Chondrocyte (in vitro differentiated cells): ENCODE results near the gene PERM1. TPM values are rescaled to one million over a fixed set of nuclear protein-coding genes. Genes with fewer than 3 reads are reported as not detected.

Experiments
- DNase-seq: peaks from one replicate; pipeline ENCODE4 v3.0.0; 2021; ENCODE audit warnings: mixed read lengths, low spot score
- H3K27ac Mint-ChIP-seq: one replicate; pipeline ENCODE4 v1.8.0; 2021; ENCODE audit warnings: mild to moderate bottlenecking, moderate library complexity, mixed read lengths; ENCODE audit not compliant: unreplicated experiment
- H3K27me3 Mint-ChIP-seq: 2 replicates; pipeline ENCODE4 v1.8.0; 2021; ENCODE audit warnings: low read depth, mixed read lengths
- H3K36me3 Mint-ChIP-seq: 2 replicates; pipeline ENCODE4 v1.8.0; 2021; ENCODE audit warnings: low read depth, mixed read lengths
- H3K4me1 Mint-ChIP-seq: 2 replicates; pipeline ENCODE4 v1.8.0; 2021; ENCODE audit warnings: low read depth, mild to moderate bottlenecking, mixed read lengths
- H3K4me3 Mint-ChIP-seq: one replicate; pipeline ENCODE4 v1.8.0; 2021; ENCODE audit warnings: mild to moderate bottlenecking, moderate library complexity, mixed read lengths; ENCODE audit not compliant: unreplicated experiment
- H3K9me3 Mint-ChIP-seq: 2 replicates; pipeline ENCODE4 v1.8.0; 2021; ENCODE audit warnings: low read depth, mixed read lengths
- total RNA-seq: library from RNA; stranded (reverse); gene quantifications from 3 replicates; pipeline ENCODE4 v1.2.1, GENCODE V29; 2021
- TF ChIP-seq, protein P1 (sequence below): fragments of 200-600 bp; sonication (generic); IDR thresholded peaks from 2 replicates; pipeline ENCODE4 v1.5.0; 2021; ENCODE audit warnings: antibody characterized with exemption, mild to moderate bottlenecking, moderate library complexity

The PERM1 gene
- total RNA-seq, 1 donor from 2014 or later = 0.37 TPM

- Mint-ChIP-seq H3K4me3 (no peak overlapping the region), H3K27me3 (peaks cover 2% of the 10 kb centered on the region), H3K27ac (no peak overlapping the region), H3K9me3 (no peaks in the 10 kb centered on the region), H3K36me3 (no peaks in the 10 kb centered on the region), H3K4me1 (peaks cover 10% of the 10 kb centered on the region)
- TF ChIP-seq, protein P1, sequence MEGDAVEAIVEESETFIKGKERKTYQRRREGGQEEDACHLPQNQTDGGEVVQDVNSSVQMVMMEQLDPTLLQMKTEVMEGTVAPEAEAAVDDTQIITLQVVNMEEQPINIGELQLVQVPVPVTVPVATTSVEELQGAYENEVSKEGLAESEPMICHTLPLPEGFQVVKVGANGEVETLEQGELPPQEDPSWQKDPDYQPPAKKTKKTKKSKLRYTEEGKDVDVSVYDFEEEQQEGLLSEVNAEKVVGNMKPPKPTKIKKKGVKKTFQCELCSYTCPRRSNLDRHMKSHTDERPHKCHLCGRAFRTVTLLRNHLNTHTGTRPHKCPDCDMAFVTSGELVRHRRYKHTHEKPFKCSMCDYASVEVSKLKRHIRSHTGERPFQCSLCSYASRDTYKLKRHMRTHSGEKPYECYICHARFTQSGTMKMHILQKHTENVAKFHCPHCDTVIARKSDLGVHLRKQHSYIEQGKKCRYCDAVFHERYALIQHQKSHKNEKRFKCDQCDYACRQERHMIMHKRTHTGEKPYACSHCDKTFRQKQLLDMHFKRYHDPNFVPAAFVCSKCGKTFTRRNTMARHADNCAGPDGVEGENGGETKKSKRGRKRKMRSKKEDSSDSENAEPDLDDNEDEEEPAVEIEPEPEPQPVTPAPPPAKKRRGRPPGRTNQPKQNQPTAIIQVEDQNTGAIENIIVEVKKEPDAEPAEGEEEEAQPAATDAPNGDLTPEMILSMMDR = no peak
- DNase-seq = no peak
Observed at GRCh38 chr1:964691-965525, 17.0 kb downstream of the PERM1 start.

DNA sequence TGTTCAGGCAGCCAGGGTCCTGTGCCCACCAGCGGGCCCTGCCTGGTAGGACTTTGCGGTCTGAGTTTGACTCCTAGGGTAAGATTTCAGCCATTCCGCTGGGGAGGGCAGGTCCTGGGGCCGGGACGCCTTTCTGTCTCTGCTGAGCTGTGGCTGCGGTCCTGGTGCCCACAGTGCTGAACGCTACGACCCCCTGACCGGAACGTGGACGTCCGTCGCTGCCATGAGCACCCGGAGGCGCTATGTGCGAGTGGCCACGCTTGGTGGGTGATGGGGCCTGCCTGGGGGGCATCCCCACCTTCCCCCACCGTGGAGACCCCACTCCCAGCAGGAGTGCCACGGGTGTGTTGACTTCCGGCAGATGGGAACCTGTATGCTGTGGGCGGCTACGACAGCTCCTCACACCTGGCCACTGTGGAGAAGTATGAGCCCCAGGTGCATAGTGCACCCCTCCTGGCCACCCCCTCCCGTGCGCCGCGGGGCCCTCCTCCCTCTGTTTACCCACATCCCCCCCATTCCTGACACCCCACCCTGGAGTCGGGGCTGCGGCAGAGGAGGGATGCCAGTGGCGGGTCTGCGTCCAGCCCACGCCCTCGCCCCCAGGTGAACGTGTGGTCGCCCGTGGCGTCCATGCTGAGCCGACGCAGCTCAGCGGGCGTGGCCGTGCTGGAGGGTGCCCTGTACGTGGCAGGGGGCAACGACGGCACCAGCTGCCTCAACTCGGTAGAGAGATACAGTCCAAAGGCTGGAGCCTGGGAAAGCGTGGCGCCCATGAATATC is 18.0 kb downstream of the PERM1 start:
- Mint-ChIP-seq H3K27ac (no peak overlapping the region), H3K9me3 (no peaks in the 10 kb centered on the region), H3K4me1 (peaks cover 10% of the 10 kb centered on the region), H3K4me3 (no peak overlapping the region), H3K36me3 (no peaks in the 10 kb centered on the region), H3K27me3 (no peaks in the 10 kb centered on the region)
- no peak for DNase-seq
- TF ChIP-seq, protein P1 = no peak

DNA sequence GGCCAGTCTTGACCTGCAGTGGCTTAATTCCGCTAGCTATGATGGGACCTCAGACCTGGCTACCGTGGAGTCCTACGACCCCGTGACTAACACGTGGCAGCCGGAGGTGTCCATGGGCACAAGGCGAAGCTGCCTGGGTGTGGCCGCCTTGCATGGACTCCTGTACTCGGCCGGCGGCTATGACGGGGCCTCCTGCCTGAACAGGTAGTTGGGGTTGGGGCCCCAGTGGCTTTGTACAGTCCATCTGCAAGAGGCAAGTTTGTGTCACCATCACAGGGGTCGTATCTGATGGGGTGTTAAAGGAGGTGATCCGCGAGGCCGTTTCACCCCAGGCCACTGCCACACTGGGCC is 18.6 kb downstream of the PERM1 start:
- DNase-seq = no peak
- no peaks in the 10 kb centered on the region for H3K36me3 Mint-ChIP-seq
- H3K27ac Mint-ChIP-seq = no peak overlapping the region
- no peaks in the 10 kb centered on the region for H3K9me3 Mint-ChIP-seq
- H3K4me3 Mint-ChIP-seq = no peak overlapping the region
- TF ChIP-seq, protein P1 = no peak
- peaks cover 14% of the 10 kb centered on the region for H3K4me1 Mint-ChIP-seq
- no peaks in the 10 kb centered on the region for H3K27me3 Mint-ChIP-seq

DNA sequence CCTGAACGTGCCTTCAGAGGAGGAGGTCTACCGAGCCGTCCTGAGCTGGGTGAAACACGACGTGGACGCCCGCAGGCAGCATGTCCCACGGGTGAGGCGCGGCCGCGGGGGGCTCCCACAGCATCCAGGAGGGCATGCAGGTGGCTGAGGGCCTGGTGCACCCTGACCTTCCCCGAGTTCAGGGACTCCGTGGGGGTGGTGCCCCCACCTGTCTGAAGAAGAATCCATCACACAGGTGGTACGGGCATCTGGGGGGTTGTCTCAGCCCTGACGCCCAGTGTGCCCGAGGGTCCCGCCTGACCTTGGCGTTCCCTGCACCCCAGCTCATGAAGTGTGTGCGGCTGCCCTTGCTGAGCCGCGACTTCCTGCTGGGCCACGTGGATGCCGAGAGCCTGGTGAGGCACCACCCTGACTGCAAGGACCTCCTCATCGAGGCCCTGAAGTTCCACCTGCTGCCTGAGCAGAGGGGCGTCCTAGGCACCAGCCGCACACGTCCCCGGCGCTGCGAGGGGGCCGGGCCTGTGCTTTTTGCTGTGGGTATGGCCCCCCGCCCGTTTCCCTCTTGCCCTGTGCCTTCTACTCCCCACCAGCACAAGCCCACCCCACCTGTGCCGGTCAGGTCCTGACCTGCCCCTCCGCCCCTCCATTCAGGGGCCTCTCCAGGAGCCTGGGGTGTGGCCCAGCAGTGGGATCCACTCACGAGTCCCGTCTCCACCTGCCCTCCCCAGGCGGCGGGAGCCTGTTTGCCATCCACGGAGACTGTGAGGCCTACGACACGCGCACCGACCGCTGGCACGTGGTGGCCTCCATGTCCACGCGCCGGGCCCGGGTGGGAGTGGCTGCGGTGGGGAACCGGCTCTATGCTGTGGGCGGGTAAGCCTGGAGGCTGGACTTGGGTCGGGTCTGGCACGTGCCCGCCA is 19.3 kb downstream of the PERM1 start:
- no peaks in the 10 kb centered on the region for H3K9me3 Mint-ChIP-seq
- peaks cover 19% of the 10 kb centered on the region for H3K4me1 Mint-ChIP-seq
- peak overlapping the region; percentile 49 for H3K4me3 Mint-ChIP-seq
- no peaks in the 10 kb centered on the region for H3K36me3 Mint-ChIP-seq
- DNase-seq = no peak
- no peak overlapping the region for H3K27ac Mint-ChIP-seq
- no peaks in the 10 kb centered on the region for H3K27me3 Mint-ChIP-seq
- TF ChIP-seq, protein P1 = no peak
